ENCODE measurements around the gene MX2. TPM values are rescaled to one million over a fixed set of nuclear protein-coding genes. Genes with fewer than 3 reads are reported as not detected.

The MX2 gene
- total and polyA plus RNA-seq, 2 of the 4 experiments (the other 2 are of a cell fraction), result 0.53 to 0.54 TPM

GRCh38 chr21:41321211-41321907 is 40.5 kb upstream of the MX2 start:
- POLR2A ChIA-PET (ENCODE audit: unreplicated experiment), result no interaction called here
- ATAC-seq (ENCODE audit: low read depth), result no peak
- no peak overlapping the region for H3K18ac ChIP-seq (ENCODE audit: low read depth, low read length)
- no peak overlapping the region for H2BK20ac ChIP-seq (ENCODE audit: low read depth, low read length)
- CTCF ChIA-PET, result no interaction called here
- H2AK5ac ChIP-seq (ENCODE audit: low read depth, low read length), result no peak overlapping the region
- DNase-seq, result no peak
- no peaks in the 10 kb centered on the region for H3K9me3 ChIP-seq (ENCODE audit: control insufficient read depth, insufficient read depth, low read length)
- H4K91ac ChIP-seq (ENCODE audit: insufficient read depth, low read depth, low read length), result no peak overlapping the region
- no peak overlapping the region for H3K9ac ChIP-seq (ENCODE audit: low read depth, low read length)
- no peaks in the 10 kb centered on the region for H3K9me1 ChIP-seq (ENCODE audit: insufficient read depth, low read length)
- H3K4me2 ChIP-seq (ENCODE audit: low read depth, low read length), result no peak overlapping the region
- peaks cover 32% of the 10 kb centered on the region for H3K27me3 ChIP-seq (ENCODE audit: control insufficient read depth, insufficient read depth, low read length)
- H3K4me1 ChIP-seq (ENCODE audit: control insufficient read depth, insufficient read depth, low read length), result no peaks in the 10 kb centered on the region
- H3K79me1 ChIP-seq (ENCODE audit: low read depth in 1 of 2, low read length in 2 of 2), result no peaks in the 10 kb centered on the region
- no peak overlapping the region for H3K27ac ChIP-seq (ENCODE audit: insufficient read depth, low read length)
- dilution Hi-C loops (cut with HindIII; ENCODE audit: low sequenced_read_pairs, unreplicated experiment) (no loop called here), intact Hi-C loops (cut with micrococcal nuclease) (no loop called here), in situ Hi-C loops (cut with MboI; ENCODE audit: low sequenced_read_pairs) (no loop called here)
- no peak overlapping the region for H3K56ac ChIP-seq (ENCODE audit: extremely low read depth, insufficient read depth, low read length)
- H3K14ac ChIP-seq (replicated peaks; ENCODE audit: low read depth, low read length), result no peak overlapping the region
- H2AK9ac ChIP-seq (replicated peaks; ENCODE audit: low read depth, low read length, poor library complexity), result no peak overlapping the region
- no TSS peak for BruUV-seq (replicated peaks)
- H3K4ac ChIP-seq (ENCODE audit: low read depth, low read length), result no peak overlapping the region
- no peak overlapping the region for H2BK5ac ChIP-seq (ENCODE audit: low read depth, low read length, poor library complexity, severe bottlenecking)
- no peak overlapping the region for H2BK120ac ChIP-seq (ENCODE audit: low read depth, low read length)
- no peak overlapping the region for H2BK15ac ChIP-seq (ENCODE audit: low read depth, low read length)
- TF ChIP-seq POLR2A (IDR thresholded peaks at IDR 0.05; ENCODE audit: low read depth, low read length), result no peak
- TF ChIP-seq MXI1 (IDR thresholded peaks at IDR 0.05; ENCODE audit: borderline replicate concordance, low read depth, low read length), result no peak
- no peaks in the 10 kb centered on the region for H3K36me3 ChIP-seq (ENCODE audit: control insufficient read depth, insufficient read depth, low read length)
- H2AFZ ChIP-seq (replicated peaks; ENCODE audit: low read length, poor library complexity), result no peak overlapping the region
- H3K23ac ChIP-seq (ENCODE audit: low read depth, low read length), result no peak overlapping the region
- no peak overlapping the region for H4K5ac ChIP-seq (ENCODE audit: low read depth, low read length)
- 87% methylated on average over 6 of the region's 20 CpGs; no CpG with 5 or more reads in 1 of the 2 experiments for WGBS, 2 experiments (ENCODE audit: extremely low coverage in 2 of 2, insufficient read length in 1 of 2)
- H3K4me3 ChIP-seq (ENCODE audit: insufficient read depth, low read depth, low read length), result no peak overlapping the region
- H4K20me1 ChIP-seq (ENCODE audit: insufficient read depth, low read length), result no peaks in the 10 kb centered on the region
- H4K8ac ChIP-seq (ENCODE audit: low read depth in 2 of 2, low read length in 2 of 2), result no peak overlapping the region
